HepG2 (cell line): ENCODE measurements around the gene SURF2. TPM values are rescaled to one million over a fixed set of nuclear protein-coding genes. Genes with fewer than 3 reads are reported as not detected.
A peak's percentile ranks its signal among the peaks of the same experiment; 100 is the strongest.

Source experiments
- GABPA ChIP-seq, 2 experiments: IDR thresholded peaks; 2 replicates each; pipeline ENCODE4 v1.6.1; 2011 to 2016; ENCODE audit warnings: low read depth in 2 of 2, low read length in 1 of 2, missing biosample characterization in 1 of 2, missing genetic modification characterization in 1 of 2
- SRF ChIP-seq: IDR thresholded peaks from 2 replicates; pipeline ENCODE4 v1.6.1; 2011; ENCODE audit warnings: mild to moderate bottlenecking, low read depth, low read length, moderate library complexity
- TCF12 ChIP-seq, 2 experiments: fragments of 450-650 bp in 1 of 2; sonication (generic) in 1 of 2; formaldehyde crosslinking in 1 of 2; IDR thresholded peaks; 2 replicates each; pipeline versions ENCODE4 v1.6.1 to v1.8.0; 2017 to 2022; ENCODE audit warnings: antibody characterized with exemption in 1 of 2, mild to moderate bottlenecking in 1 of 2, missing genetic modification reagents in 1 of 2, moderate library complexity in 1 of 2
- TCF7 ChIP-seq: sonication (generic); IDR thresholded peaks from 2 replicates; pipeline ENCODE4 v1.6.1; 2016; ENCODE audit warnings: antibody characterized with exemption, low read depth
- ZNF124 ChIP-seq: sonication (generic); formaldehyde crosslinking; IDR thresholded peaks from 2 replicates; pipeline ENCODE4 v1.4.0; 2020; ENCODE audit warnings: missing genetic modification reagents
- ZNF138 ChIP-seq: sonication (generic); formaldehyde crosslinking; IDR thresholded peaks from 2 replicates; pipeline ENCODE4 v1.5.0; 2020; ENCODE audit warnings: mild to moderate bottlenecking, low read depth, missing genetic modification reagents
- ZNF430 ChIP-seq: sonication (generic); formaldehyde crosslinking; IDR thresholded peaks from 2 replicates; pipeline ENCODE4 v1.9.0; 2021; ENCODE audit warnings: mild to moderate bottlenecking, missing genetic modification reagents
- ZNF543 ChIP-seq: sonication (generic); formaldehyde crosslinking; IDR thresholded peaks from 2 replicates; pipeline ENCODE4 v1.4.0; 2020; ENCODE audit warnings: mild to moderate bottlenecking, missing genetic modification reagents
- ZNF547 ChIP-seq: sonication (generic); formaldehyde crosslinking; IDR thresholded peaks from 2 replicates; pipeline ENCODE4 v1.5.1; 2020; ENCODE audit warnings: mild to moderate bottlenecking, missing genetic modification reagents
- ZNF766 ChIP-seq: sonication (generic); formaldehyde crosslinking; IDR thresholded peaks from 2 replicates; pipeline ENCODE4 v1.5.0; 2020; ENCODE audit warnings: missing genetic modification reagents, borderline replicate concordance
- ZNF776 ChIP-seq: sonication (generic); formaldehyde crosslinking; IDR thresholded peaks from 2 replicates; pipeline ENCODE4 v1.4.0; 2020; ENCODE audit warnings: mild to moderate bottlenecking, missing genetic modification reagents
- ZNF883 ChIP-seq: sonication (generic); formaldehyde crosslinking; IDR thresholded peaks from 2 replicates; pipeline ENCODE4 v1.5.1; 2020; ENCODE audit warnings: mild to moderate bottlenecking, missing genetic modification reagents; ENCODE audit errors: not compliant biosample characterization
- polyA plus RNA-seq, 8 experiments: library from polyadenylated mRNA; depleted of rRNA in 3 of 8; stranded (reverse) in 7 of 8; unstranded in 1 of 8; fragments of >200 nt; fragmentation: Illumina TruSeq in 4 of 8; extraction: Trizol in 4 of 8; gene quantifications; 2 replicates each; pipeline versions ENCODE4 v1.2.1 to v1.2.3, GENCODE V29; 2011 to 2016; ENCODE audit warnings: low read depth in 4 of 8, missing spikeins in 1 of 8, mixed read lengths in 1 of 8; ENCODE audit not compliant: insufficient read depth in 1 of 8
- total RNA-seq, 5 experiments: library from RNA; depleted of rRNA; stranded (reverse); fragments of >200 nt; fragmentation: Illumina TruSeq; extraction: Trizol; gene quantifications; 2 replicates each; pipeline ENCODE4 v1.2.3, GENCODE V29; 2016; ENCODE audit warnings: low read depth in 1 of 5
- TF ChIP-seq, protein P1 (sequence below): sonication (generic); formaldehyde crosslinking; conservative IDR thresholded peaks from 2 replicates; pipeline ENCODE4 v1.4.0; 2020; ENCODE audit warnings: missing genetic modification reagents
- TF ChIP-seq, protein P2 (sequence below): sonication (generic); formaldehyde crosslinking; IDR thresholded peaks from 2 replicates; pipeline ENCODE4 v1.9.0; 2022; ENCODE audit warnings: missing genetic modification reagents, mild to moderate bottlenecking, borderline replicate concordance
- TF ChIP-seq, protein P3 (sequence below), 2 experiments: sonication (generic) in 1 of 2; formaldehyde crosslinking in 1 of 2; IDR thresholded peaks; 2 replicates each; pipeline versions ENCODE4 v1.4.0 to v1.6.1; 2018 to 2020; ENCODE audit warnings: missing genetic modification reagents in 2 of 2, borderline replicate concordance in 1 of 2, low read depth in 1 of 2, mild to moderate bottlenecking in 1 of 2, missing biosample characterization in 1 of 2
- TF ChIP-seq, protein P4 (sequence below): IDR thresholded peaks from 2 replicates; pipeline ENCODE4 v1.6.1; 2016; ENCODE audit warnings: missing compliant biosample characterization, missing genetic modification reagents, borderline replicate concordance
- TF ChIP-seq, protein P5 (sequence below): sonication (generic); formaldehyde crosslinking; IDR thresholded peaks from 2 replicates; pipeline ENCODE4 v1.5.0; 2020; ENCODE audit warnings: missing genetic modification reagents

The SURF2 gene
- total and polyA plus RNA-seq, 2 of the 13 experiments (the other 11 are each of a cell fraction or from before 2014, with no cell fraction given), result 6.3 to 13.6 TPM

DNA sequence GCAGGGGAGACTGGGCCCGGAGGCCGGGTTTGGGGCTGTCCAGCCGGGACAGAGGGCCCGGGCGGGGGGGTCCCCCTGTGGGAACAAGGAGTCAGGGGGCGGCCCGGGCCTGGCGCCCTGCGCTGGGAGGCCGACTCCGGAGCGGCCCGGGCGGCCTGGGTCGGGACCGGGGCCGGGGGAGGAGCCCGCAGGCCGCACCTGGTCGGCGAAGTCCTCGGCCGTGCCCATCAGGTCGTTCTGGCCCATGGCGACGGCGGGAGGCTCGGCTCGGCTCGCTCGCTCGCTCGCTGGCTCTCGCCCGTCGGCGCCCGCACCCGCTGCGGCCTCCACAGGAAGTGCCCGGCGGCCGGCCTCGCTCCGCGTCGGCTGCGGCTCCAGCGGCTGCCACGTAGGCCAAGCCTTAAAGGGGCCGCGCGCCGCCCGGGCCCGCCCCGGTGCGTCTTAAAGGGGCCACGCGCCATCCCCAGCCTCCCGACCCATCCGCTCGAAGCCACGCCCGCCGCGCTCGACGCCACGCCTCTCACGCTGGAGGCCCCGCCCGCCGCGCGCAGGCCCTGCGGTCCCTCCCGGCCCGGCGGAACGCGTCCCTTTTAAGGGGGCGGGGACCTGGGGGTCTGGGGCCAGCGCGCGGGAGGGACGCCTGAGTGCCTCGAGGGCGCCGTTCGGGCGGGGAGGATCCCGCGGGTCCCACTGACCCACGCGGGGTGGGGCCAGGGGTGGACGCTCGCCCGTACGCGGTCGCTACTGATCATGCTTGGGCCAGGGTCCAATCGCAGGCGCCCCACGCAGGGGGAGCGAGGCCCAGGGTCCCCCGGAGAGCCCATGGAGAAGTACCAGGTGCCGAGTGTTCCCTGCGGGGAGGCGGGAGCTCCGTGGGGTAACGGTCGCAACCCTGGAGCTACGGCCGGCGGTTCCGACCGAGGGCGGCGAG lies 19.6 kb downstream of the SURF2 start, which contains the start of the genes STKLD1 and SURF4 (continued):
- TF ChIP-seq, protein P1, sequence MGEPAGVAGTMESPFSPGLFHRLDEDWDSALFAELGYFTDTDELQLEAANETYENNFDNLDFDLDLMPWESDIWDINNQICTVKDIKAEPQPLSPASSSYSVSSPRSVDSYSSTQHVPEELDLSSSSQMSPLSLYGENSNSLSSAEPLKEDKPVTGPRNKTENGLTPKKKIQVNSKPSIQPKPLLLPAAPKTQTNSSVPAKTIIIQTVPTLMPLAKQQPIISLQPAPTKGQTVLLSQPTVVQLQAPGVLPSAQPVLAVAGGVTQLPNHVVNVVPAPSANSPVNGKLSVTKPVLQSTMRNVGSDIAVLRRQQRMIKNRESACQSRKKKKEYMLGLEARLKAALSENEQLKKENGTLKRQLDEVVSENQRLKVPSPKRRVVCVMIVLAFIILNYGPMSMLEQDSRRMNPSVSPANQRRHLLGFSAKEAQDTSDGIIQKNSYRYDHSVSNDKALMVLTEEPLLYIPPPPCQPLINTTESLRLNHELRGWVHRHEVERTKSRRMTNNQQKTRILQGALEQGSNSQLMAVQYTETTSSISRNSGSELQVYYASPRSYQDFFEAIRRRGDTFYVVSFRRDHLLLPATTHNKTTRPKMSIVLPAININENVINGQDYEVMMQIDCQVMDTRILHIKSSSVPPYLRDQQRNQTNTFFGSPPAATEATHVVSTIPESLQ (CRISPR knock-in tag), result no peak; the same call in 1 of the 2 replicates
- TF ChIP-seq GABPA (IDR thresholded peaks at IDR 0.05; ENCODE audit: low read depth, low read length) (peak; percentile 59), GABPA (CRISPR knock-in tag; IDR thresholded peaks at IDR 0.05; ENCODE audit: low read depth) (peak; percentile 52; the same call in 1 of the 2 replicates), TCF7 (peak; percentile 29; the same call in 1 of the 2 replicates), TCF12 (IDR thresholded peaks at IDR 0.05) (no peak), TCF12 (CRISPR knock-in tag; IDR thresholded peaks at IDR 0.05) (0 out of 2 replicates have a peak, but pooled peaks have one; percentile 6), ZNF766 (peak; percentile 58; the same call in 1 of the 2 replicates), ZNF543 (CRISPR knock-in tag) (0 out of 2 replicates have a peak, but pooled peaks have one; percentile 58), ZNF547 (CRISPR knock-in tag) (peak; percentile 35; the same call in 1 of the 2 replicates), ZNF138 (CRISPR knock-in tag) (peak; percentile 49; the same call in 1 of the 2 replicates), ZNF776 (CRISPR knock-in tag) (peak; percentile 55; the same call in 1 of the 2 replicates), SRF (peak; percentile 38; the same call in 1 of the 2 replicates), ZNF883 (no peak), ZNF124 (0 out of 2 replicates have a peak, but pooled peaks have one; percentile 13), ZNF430 (peak; percentile 24; the same call in 1 of the 2 replicates)
- TF ChIP-seq, protein P2, sequence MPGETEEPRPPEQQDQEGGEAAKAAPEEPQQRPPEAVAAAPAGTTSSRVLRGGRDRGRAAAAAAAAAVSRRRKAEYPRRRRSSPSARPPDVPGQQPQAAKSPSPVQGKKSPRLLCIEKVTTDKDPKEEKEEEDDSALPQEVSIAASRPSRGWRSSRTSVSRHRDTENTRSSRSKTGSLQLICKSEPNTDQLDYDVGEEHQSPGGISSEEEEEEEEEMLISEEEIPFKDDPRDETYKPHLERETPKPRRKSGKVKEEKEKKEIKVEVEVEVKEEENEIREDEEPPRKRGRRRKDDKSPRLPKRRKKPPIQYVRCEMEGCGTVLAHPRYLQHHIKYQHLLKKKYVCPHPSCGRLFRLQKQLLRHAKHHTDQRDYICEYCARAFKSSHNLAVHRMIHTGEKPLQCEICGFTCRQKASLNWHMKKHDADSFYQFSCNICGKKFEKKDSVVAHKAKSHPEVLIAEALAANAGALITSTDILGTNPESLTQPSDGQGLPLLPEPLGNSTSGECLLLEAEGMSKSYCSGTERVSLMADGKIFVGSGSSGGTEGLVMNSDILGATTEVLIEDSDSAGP (CRISPR knock-in tag), result peak; percentile 99
- TF ChIP-seq, protein P3, sequence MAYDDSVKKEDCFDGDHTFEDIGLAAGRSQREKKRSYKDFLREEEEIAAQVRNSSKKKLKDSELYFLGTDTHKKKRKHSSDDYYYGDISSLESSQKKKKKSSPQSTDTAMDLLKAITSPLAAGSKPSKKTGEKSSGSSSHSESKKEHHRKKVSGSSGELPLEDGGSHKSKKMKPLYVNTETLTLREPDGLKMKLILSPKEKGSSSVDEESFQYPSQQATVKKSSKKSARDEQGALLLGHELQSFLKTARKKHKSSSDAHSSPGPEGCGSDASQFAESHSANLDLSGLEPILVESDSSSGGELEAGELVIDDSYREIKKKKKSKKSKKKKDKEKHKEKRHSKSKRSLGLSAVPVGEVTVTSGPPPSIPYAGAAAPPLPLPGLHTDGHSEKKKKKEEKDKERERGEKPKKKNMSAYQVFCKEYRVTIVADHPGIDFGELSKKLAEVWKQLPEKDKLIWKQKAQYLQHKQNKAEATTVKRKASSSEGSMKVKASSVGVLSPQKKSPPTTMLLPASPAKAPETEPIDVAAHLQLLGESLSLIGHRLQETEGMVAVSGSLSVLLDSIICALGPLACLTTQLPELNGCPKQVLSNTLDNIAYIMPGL (CRISPR knock-in tag; IDR thresholded peaks at IDR 0.05; ENCODE audit: borderline replicate concordance in 1 of 2, low read depth in 1 of 2), result peak in 1 of 2 experiments; percentile 71; a peak in 3 of 4 replicates
- TF ChIP-seq, protein P4, sequence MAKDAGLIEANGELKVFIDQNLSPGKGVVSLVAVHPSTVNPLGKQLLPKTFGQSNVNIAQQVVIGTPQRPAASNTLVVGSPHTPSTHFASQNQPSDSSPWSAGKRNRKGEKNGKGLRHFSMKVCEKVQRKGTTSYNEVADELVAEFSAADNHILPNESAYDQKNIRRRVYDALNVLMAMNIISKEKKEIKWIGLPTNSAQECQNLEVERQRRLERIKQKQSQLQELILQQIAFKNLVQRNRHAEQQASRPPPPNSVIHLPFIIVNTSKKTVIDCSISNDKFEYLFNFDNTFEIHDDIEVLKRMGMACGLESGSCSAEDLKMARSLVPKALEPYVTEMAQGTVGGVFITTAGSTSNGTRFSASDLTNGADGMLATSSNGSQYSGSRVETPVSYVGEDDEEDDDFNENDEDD, result peak; percentile 89; the same call in 1 of the 2 replicates
- TF ChIP-seq, protein P5, sequence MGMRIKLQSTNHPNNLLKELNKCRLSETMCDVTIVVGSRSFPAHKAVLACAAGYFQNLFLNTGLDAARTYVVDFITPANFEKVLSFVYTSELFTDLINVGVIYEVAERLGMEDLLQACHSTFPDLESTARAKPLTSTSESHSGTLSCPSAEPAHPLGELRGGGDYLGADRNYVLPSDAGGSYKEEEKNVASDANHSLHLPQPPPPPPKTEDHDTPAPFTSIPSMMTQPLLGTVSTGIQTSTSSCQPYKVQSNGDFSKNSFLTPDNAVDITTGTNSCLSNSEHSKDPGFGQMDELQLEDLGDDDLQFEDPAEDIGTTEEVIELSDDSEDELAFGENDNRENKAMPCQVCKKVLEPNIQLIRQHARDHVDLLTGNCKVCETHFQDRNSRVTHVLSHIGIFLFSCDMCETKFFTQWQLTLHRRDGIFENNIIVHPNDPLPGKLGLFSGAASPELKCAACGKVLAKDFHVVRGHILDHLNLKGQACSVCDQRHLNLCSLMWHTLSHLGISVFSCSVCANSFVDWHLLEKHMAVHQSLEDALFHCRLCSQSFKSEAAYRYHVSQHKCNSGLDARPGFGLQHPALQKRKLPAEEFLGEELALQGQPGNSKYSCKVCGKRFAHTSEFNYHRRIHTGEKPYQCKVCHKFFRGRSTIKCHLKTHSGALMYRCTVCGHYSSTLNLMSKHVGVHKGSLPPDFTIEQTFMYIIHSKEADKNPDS, result 0 out of 2 replicates have a peak, but pooled peaks have one; percentile 12
